Measurements from ENCODE around the gene TTLL7.

TTLL7 gene

GRCh38 chr1:83954166-83954823 is 44.6 kb downstream of the TTLL7 start:
- H3K4me2 ChIP-seq (ENCODE audit: low read length) = no peak overlapping the region
- H3K9me3 ChIP-seq (ENCODE audit: insufficient read depth, low read length) = no peaks in the 10 kb centered on the region
- H3K36me3 ChIP-seq (replicated peaks; ENCODE audit: low read depth, low read length) = no peaks in the 10 kb centered on the region
- no peaks in the 10 kb centered on the region for H3K27me3 ChIP-seq (ENCODE audit: low read depth, low read length)
- no peaks in the 10 kb centered on the region for H3K4me1 ChIP-seq (ENCODE audit: low read length)
- TF ChIP-seq, protein P1, sequence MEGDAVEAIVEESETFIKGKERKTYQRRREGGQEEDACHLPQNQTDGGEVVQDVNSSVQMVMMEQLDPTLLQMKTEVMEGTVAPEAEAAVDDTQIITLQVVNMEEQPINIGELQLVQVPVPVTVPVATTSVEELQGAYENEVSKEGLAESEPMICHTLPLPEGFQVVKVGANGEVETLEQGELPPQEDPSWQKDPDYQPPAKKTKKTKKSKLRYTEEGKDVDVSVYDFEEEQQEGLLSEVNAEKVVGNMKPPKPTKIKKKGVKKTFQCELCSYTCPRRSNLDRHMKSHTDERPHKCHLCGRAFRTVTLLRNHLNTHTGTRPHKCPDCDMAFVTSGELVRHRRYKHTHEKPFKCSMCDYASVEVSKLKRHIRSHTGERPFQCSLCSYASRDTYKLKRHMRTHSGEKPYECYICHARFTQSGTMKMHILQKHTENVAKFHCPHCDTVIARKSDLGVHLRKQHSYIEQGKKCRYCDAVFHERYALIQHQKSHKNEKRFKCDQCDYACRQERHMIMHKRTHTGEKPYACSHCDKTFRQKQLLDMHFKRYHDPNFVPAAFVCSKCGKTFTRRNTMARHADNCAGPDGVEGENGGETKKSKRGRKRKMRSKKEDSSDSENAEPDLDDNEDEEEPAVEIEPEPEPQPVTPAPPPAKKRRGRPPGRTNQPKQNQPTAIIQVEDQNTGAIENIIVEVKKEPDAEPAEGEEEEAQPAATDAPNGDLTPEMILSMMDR (IDR thresholded peaks at IDR 0.05; ENCODE audit: low read depth, low read length) = no peak
- no peak for TF ChIP-seq EZH2phosphoT487 (IDR thresholded peaks at IDR 0.05; ENCODE audit: low read depth)
- no peak overlapping the region for H3K4me3 ChIP-seq (ENCODE audit: low read length)
- H3K79me2 ChIP-seq (ENCODE audit: low read length) = no peaks in the 10 kb centered on the region
- no peaks in the 10 kb centered on the region for H4K20me1 ChIP-seq (ENCODE audit: insufficient read depth, low read length)
- H3K27ac ChIP-seq (ENCODE audit: low read length) = no peak overlapping the region
- H3K9ac ChIP-seq (ENCODE audit: low read length) = no peak overlapping the region
- H2AFZ ChIP-seq (ENCODE audit: low read depth, low read length) = no peak overlapping the region

DNA sequence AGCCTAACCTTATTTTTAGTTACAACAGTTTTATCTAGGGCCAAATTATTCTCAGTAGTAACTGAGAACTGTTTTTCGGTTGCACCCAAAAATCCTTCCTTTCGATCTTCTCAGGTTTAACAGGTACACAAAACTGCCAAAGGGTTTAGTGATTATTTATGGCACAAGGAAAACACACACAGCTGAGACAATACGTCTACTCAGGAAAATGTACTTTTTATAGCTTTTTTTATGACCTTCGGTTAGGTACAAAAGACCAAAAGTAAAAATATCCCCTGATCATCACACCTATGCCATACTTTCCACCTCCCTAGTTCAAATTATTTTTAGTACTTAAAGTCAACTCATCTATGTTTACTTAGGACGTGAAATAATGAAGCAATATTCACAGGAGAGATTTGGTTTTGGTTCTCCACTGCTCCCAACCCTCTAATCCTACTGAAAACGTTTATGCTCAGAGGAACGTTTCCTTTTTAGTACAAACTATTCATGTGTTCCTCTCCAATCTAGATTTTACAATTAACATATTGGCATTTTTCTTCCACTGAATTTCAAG is 48.7 kb downstream of the TTLL7 start:
- no peak overlapping the region for H3K4me3 ChIP-seq (ENCODE audit: low read length)
- H3K27ac ChIP-seq (ENCODE audit: low read length) = no peak overlapping the region
- H3K27me3 ChIP-seq (ENCODE audit: low read depth, low read length) = no peaks in the 10 kb centered on the region
- no peak overlapping the region for H2AFZ ChIP-seq (ENCODE audit: low read depth, low read length)
- TF ChIP-seq, protein P1 (IDR thresholded peaks at IDR 0.05; ENCODE audit: low read depth, low read length) = no peak
- TF ChIP-seq EZH2phosphoT487 (IDR thresholded peaks at IDR 0.05; ENCODE audit: low read depth) = no peak
- H3K36me3 ChIP-seq (replicated peaks; ENCODE audit: low read depth, low read length) = no peaks in the 10 kb centered on the region
- H3K9me3 ChIP-seq (ENCODE audit: insufficient read depth, low read length) = no peaks in the 10 kb centered on the region
- no peaks in the 10 kb centered on the region for H3K4me1 ChIP-seq (ENCODE audit: low read length)
- no peak overlapping the region for H3K9ac ChIP-seq (ENCODE audit: low read length)
- H3K4me2 ChIP-seq (ENCODE audit: low read length) = no peak overlapping the region
- H4K20me1 ChIP-seq (ENCODE audit: insufficient read depth, low read length) = no peaks in the 10 kb centered on the region
- no peaks in the 10 kb centered on the region for H3K79me2 ChIP-seq (ENCODE audit: low read length)

GRCh38 chr1:83942914-83943313 is 56.0 kb downstream of the TTLL7 start:
- TF ChIP-seq EZH2phosphoT487 (IDR thresholded peaks at IDR 0.05; ENCODE audit: low read depth) = no peak
- TF ChIP-seq, protein P1 (IDR thresholded peaks at IDR 0.05; ENCODE audit: low read depth, low read length) = no peak
- Histone ChIP-seq H3K27me3 (ENCODE audit: low read depth, low read length) (no peaks in the 10 kb centered on the region), H3K79me2 (ENCODE audit: low read length) (no peaks in the 10 kb centered on the region), H3K9me3 (ENCODE audit: insufficient read depth, low read length) (0 out of 2 replicates have a peak, but pooled peaks cover 3% of the 10 kb centered on the region), H3K4me1 (ENCODE audit: low read length) (peaks cover 28% of the 10 kb centered on the region), H3K4me3 (ENCODE audit: low read length) (no peak overlapping the region), H3K4me2 (ENCODE audit: low read length) (no peak overlapping the region), H3K36me3 (replicated peaks; ENCODE audit: low read depth, low read length) (peaks cover 5% of the 10 kb centered on the region), H3K27ac (ENCODE audit: low read length) (no peak overlapping the region), H2AFZ (ENCODE audit: low read depth, low read length) (no peak overlapping the region), H4K20me1 (ENCODE audit: insufficient read depth, low read length) (no peaks in the 10 kb centered on the region), H3K9ac (ENCODE audit: low read length) (no peak overlapping the region)

DNA sequence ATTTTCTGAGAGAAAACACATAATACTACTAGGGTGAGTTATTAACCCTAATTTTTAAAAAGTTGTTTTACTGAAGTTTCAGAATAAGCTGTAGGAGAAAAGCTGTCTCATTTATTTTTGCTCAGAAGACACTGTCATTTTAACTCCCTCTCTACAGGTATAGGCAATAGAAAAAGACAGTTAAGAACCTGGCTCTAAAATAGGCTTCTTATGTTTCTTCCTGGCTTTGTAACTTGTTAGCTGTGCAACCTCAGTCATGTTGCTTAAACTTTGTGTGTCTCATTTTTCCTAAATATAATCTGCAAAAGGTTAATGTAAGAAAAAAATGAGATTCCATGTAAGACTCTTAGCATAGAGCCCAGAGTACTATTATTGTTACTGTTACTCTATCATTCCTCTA is 64.4 kb downstream of the TTLL7 start:
- Histone ChIP-seq H3K9me3 (ENCODE audit: insufficient read depth, low read length) (no peaks in the 10 kb centered on the region), H3K4me3 (ENCODE audit: low read length) (no peak overlapping the region), H4K20me1 (ENCODE audit: insufficient read depth, low read length) (no peaks in the 10 kb centered on the region), H3K4me2 (ENCODE audit: low read length) (no peak overlapping the region), H3K79me2 (ENCODE audit: low read length) (no peaks in the 10 kb centered on the region), H2AFZ (ENCODE audit: low read depth, low read length) (no peak overlapping the region), H3K4me1 (ENCODE audit: low read length) (peaks cover 27% of the 10 kb centered on the region), H3K27ac (ENCODE audit: low read length) (no peak overlapping the region), H3K36me3 (replicated peaks; ENCODE audit: low read depth, low read length) (no peaks in the 10 kb centered on the region), H3K9ac (ENCODE audit: low read length) (no peak overlapping the region), H3K27me3 (ENCODE audit: low read depth, low read length) (no peaks in the 10 kb centered on the region)
- TF ChIP-seq, protein P1 (IDR thresholded peaks at IDR 0.05; ENCODE audit: low read depth, low read length) = no peak
- no peak for TF ChIP-seq EZH2phosphoT487 (IDR thresholded peaks at IDR 0.05; ENCODE audit: low read depth)
